HepG2 (cell line): ENCODE results near the gene TSPAN3. TPM values are rescaled to one million over a fixed set of nuclear protein-coding genes. Genes with fewer than 3 reads are reported as not detected.

Source experiments
- ATAC-seq: fragments of 200-7000 bp; cut with Tn5 transposase; 3 replicates; pipeline ENCODE4 v1.9.1; 2020; ENCODE audit warnings: mild to moderate bottlenecking, moderate library complexity
- BruUV-seq: library from RNA; stranded (reverse); fragments of 400-500 nt; replicated peaks from 2 replicates; lab custom pipeline; 2021; lab: Mats Ljungman, UMichigan
- CTCF ChIA-PET: fragments of 300-600 bp; formaldehyde crosslinking; extraction: SDS; loops from one replicate; lab custom pipeline; 2021; ENCODE audit warnings: low total read pairs, inconsistent platforms, low intra/inter-chr PET ratio; lab: Yijun Ruan, JAX
- POLR2A ChIA-PET: fragments of 350-600 bp; sonication (Branson Sonifier 250); formaldehyde crosslinking; loops from one replicate; lab custom pipeline; 2020; ENCODE audit warnings: antibody characterized with exemption, inconsistent platforms; lab: Yijun Ruan, JAX
- DNase-seq: peaks from one replicate; pipeline ENCODE4 v3.0.0-alpha.2; 2015; ENCODE audit warnings: low spot score
- FAIRE-seq: peaks from 3 replicates; lab custom pipeline; 2011; peaks lifted over from hg19 to GRCh38; lab: Jason Lieb, UNC
- H2AFZ ChIP-seq: one replicate; pipeline ENCODE4 v1.6.1; 2011; ENCODE audit warnings: low read length, inconsistent platforms
- H3K27ac ChIP-seq: fragments of 300-600 bp; 3 replicates; pipeline ENCODE4 v1.8.0; 2011; ENCODE audit warnings: mixed run types, mild to moderate bottlenecking, mixed read lengths, low read length, inconsistent platforms; ENCODE audit not compliant: insufficient read depth; ENCODE audit errors: extremely low read length
- H3K27me3 ChIP-seq, 2 experiments: fragments of 200-600 bp in 1 of 2; 2 replicates in 1 of 2; 3 replicates in 1 of 2; pipeline versions ENCODE4 v1.6.0 to v1.8.0; 2011; ENCODE audit warnings: low read length in 2 of 2, mild to moderate bottlenecking in 2 of 2, moderate library complexity in 2 of 2, inconsistent platforms in 1 of 2; ENCODE audit not compliant: insufficient read depth in 2 of 2, control insufficient read depth in 1 of 2
- H3K36me3 ChIP-seq, 2 experiments: fragments of 200-600 bp in 1 of 2; replicated peaks in 1 of 2; 2 replicates in 1 of 2; 3 replicates in 1 of 2; pipeline versions ENCODE4 v1.5.1 to v1.8.0; 2011; ENCODE audit warnings: low read length in 2 of 2, inconsistent platforms in 1 of 2; ENCODE audit not compliant: insufficient read depth in 2 of 2, control insufficient read depth in 1 of 2
- H3K4me1 ChIP-seq: 2 replicates; pipeline ENCODE4 v1.5.1; 2012; ENCODE audit warnings: low read length, inconsistent platforms; ENCODE audit not compliant: insufficient read depth
- H3K4me2 ChIP-seq: 2 replicates; pipeline ENCODE4 v1.6.0; 2011; ENCODE audit warnings: low read depth, low read length, inconsistent platforms
- H3K4me3 ChIP-seq, 3 experiments: fragments of 200-600 bp in 1 of 3; sonication (generic), shearing (Covaris generic) in 1 of 3; replicated peaks in 1 of 3; 2 replicates each; pipeline ENCODE4 v1.5.1; 2011 to 2016; ENCODE audit warnings: low read length in 3 of 3, inconsistent platforms in 2 of 3, low read depth in 2 of 3, mild to moderate bottlenecking in 2 of 3, control low read depth in 1 of 3, mixed read lengths in 1 of 3; ENCODE audit not compliant: insufficient read depth in 1 of 3
- H3K79me2 ChIP-seq: one replicate; pipeline ENCODE4 v1.6.1; 2011; ENCODE audit warnings: low read length, inconsistent platforms; ENCODE audit not compliant: insufficient read depth
- H3K9ac ChIP-seq: 2 replicates; pipeline ENCODE4 v1.6.0; 2011; ENCODE audit warnings: mild to moderate bottlenecking, low read depth, low read length, inconsistent platforms; ENCODE audit not compliant: insufficient read depth
- H3K9me3 ChIP-seq: 2 replicates; pipeline ENCODE4 v1.5.1; 2012; ENCODE audit warnings: mild to moderate bottlenecking, low read length
- H4K20me1 ChIP-seq: 2 replicates; pipeline ENCODE4 v1.6.0; 2011; ENCODE audit warnings: inconsistent platforms, mild to moderate bottlenecking, low read length, moderate library complexity; ENCODE audit not compliant: insufficient read depth
- BCL3 ChIP-seq: sonication (generic); formaldehyde crosslinking; IDR thresholded peaks from 2 replicates; pipeline ENCODE4 v1.5.1; 2020; ENCODE audit warnings: mild to moderate bottlenecking, missing genetic modification reagents, moderate library complexity
- NCOR1 ChIP-seq: fragments of 200-600 bp; sonication (generic); IDR thresholded peaks from 2 replicates; pipeline ENCODE4 v1.7.0; 2017; ENCODE audit warnings: antibody characterized with exemption, low read length, borderline replicate concordance
- PREB ChIP-seq: sonication (generic); formaldehyde crosslinking; IDR thresholded peaks from 2 replicates; pipeline ENCODE4 v1.4.0; 2020; ENCODE audit warnings: missing genetic modification reagents
- THAP9 ChIP-seq: sonication (generic); formaldehyde crosslinking; IDR thresholded peaks from 2 replicates; pipeline ENCODE4; 2020; ENCODE audit warnings: missing genetic modification reagents, mild to moderate bottlenecking, borderline replicate concordance
- WGBS: methylation state at CpG from one replicate; pipeline ENCODE4 v1.1.6; 2017; ENCODE audit warnings: low lambda C conversion rate; 5-methylcytosine and 5-hydroxymethylcytosine counted together
- in situ Hi-C: cut with HindIII; loops from 2 replicates; pipeline ENCODE4 v1.10.0; 2017; ENCODE audit warnings: low pct_unique_long_range_greater_than_20kb; ENCODE audit not compliant: extremely low pct_ligation_motif_present
- intact Hi-C: fragments of 100-400 bp; cut with micrococcal nuclease; formaldehyde crosslinking; loops from one replicate; pipeline ENCODE4 v1.10.0; 2022; ENCODE audit not compliant: unreplicated experiment
- polyA plus RNA-seq, 8 experiments: library from polyadenylated mRNA; depleted of rRNA in 3 of 8; stranded (reverse) in 7 of 8; unstranded in 1 of 8; fragments of >200 nt; fragmentation: Illumina TruSeq in 4 of 8; extraction: Trizol in 4 of 8; gene quantifications; 2 replicates each; pipeline versions ENCODE4 v1.2.1 to v1.2.3, GENCODE V29; 2011 to 2016; ENCODE audit warnings: low read depth in 4 of 8, missing spikeins in 1 of 8, mixed read lengths in 1 of 8; ENCODE audit not compliant: insufficient read depth in 1 of 8
- total RNA-seq, 5 experiments: library from RNA; depleted of rRNA; stranded (reverse); fragments of >200 nt; fragmentation: Illumina TruSeq; extraction: Trizol; gene quantifications; 2 replicates each; pipeline ENCODE4 v1.2.3, GENCODE V29; 2016; ENCODE audit warnings: low read depth in 1 of 5
- TF ChIP-seq, protein P1 (sequence below): sonication (generic); formaldehyde crosslinking; IDR thresholded peaks from 2 replicates; pipeline ENCODE4 v1.8.1; 2023; ENCODE audit warnings: missing genetic modification reagents, inconsistent platforms, borderline replicate concordance

Gene TSPAN3
- total and polyA plus RNA-seq, 2 of the 13 experiments (the other 11 are each of a cell fraction or from before 2014, with no cell fraction given): 167 to 170 TPM

- intact Hi-C loops: no loop called here
- no peak overlapping the region for H2AFZ ChIP-seq
- H3K79me2 ChIP-seq: no peaks in the 10 kb centered on the region
- no peak overlapping the region for H3K9ac ChIP-seq
- no peak overlapping the region for H3K4me3 ChIP-seq
- peaks cover 8 to 75% of the 10 kb centered on the region in 2 experiments; a peak in 4 of 5 replicates for H3K27me3 ChIP-seq
- ATAC-seq: no peak
- no peak for FAIRE-seq
- TF ChIP-seq NCOR1 (no peak), BCL3 (CRISPR knock-in tag) (no peak), PREB (CRISPR knock-in tag) (no peak), THAP9 (CRISPR knock-in tag) (0 out of 2 replicates have a peak, but pooled peaks have one; percentile 11)
- TF ChIP-seq, protein P1, sequence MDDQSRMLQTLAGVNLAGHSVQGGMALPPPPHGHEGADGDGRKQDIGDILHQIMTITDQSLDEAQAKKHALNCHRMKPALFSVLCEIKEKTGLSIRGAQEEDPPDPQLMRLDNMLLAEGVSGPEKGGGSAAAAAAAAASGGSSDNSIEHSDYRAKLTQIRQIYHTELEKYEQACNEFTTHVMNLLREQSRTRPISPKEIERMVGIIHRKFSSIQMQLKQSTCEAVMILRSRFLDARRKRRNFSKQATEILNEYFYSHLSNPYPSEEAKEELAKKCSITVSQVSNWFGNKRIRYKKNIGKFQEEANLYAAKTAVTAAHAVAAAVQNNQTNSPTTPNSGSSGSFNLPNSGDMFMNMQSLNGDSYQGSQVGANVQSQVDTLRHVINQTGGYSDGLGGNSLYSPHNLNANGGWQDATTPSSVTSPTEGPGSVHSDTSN (CRISPR knock-in tag): no peak
- H3K4me2 ChIP-seq: no peak overlapping the region
- in situ Hi-C loops: no loop called here
- no peaks in the 10 kb centered on the region for H3K36me3 ChIP-seq
- 61% methylated on average over 9 of the region's 20 CpGs for WGBS
- DNase-seq: no peak
- ChIA-PET CTCF (no interaction called here), POLR2A (no interaction called here)
- H3K9me3 ChIP-seq: no peaks in the 10 kb centered on the region
- H3K4me1 ChIP-seq: no peaks in the 10 kb centered on the region
- no TSS peak for BruUV-seq
- no peaks in the 10 kb centered on the region for H4K20me1 ChIP-seq
- no peak overlapping the region for H3K27ac ChIP-seq
Measured at GRCh38 chr15:77017761-77018720, 52.9 kb downstream of the TSPAN3 start.
